Smooth muscle cell (in vitro differentiated cells): Measurements from ENCODE around the gene MAP4K4. TPM values are rescaled to one million over a fixed set of nuclear protein-coding genes. Genes with fewer than 3 reads are reported as not detected.

Experiments used
- DNase-seq: peaks from one replicate; lab custom pipeline; 2025; ENCODE audit not compliant: unreplicated experiment; lab: John Stamatoyannopoulos, UW
- H2AFZ ChIP-seq: fragments of 200-600 bp; sonication (generic); 2 replicates; pipeline ENCODE4 v1.6.0; 2016; ENCODE audit warnings: antibody characterized with exemption, low read depth, mild to moderate bottlenecking
- H3F3A ChIP-seq: fragments of 200-600 bp; sonication (generic); 2 replicates; pipeline ENCODE4 v1.6.0; 2017; ENCODE audit warnings: antibody characterized with exemption, low read depth
- H3K27ac ChIP-seq: fragments of 200-600 bp; sonication (generic); 2 replicates; pipeline ENCODE4 v1.5.1; 2016; ENCODE audit warnings: low read depth, mild to moderate bottlenecking
- H3K27me3 ChIP-seq: fragments of 200-600 bp; sonication (generic); 2 replicates; pipeline ENCODE4 v1.6.1; 2016; ENCODE audit warnings: low read depth, mild to moderate bottlenecking
- H3K36me3 ChIP-seq: fragments of 200-600 bp; sonication (generic); 2 replicates; pipeline ENCODE4 v1.5.1; 2016; ENCODE audit warnings: low read depth
- H3K4me1 ChIP-seq: fragments of 200-600 bp; sonication (generic); 2 replicates; pipeline ENCODE4 v1.5.1; 2016; ENCODE audit warnings: low read depth
- H3K4me2 ChIP-seq: fragments of 200-600 bp; sonication (generic); 2 replicates; pipeline ENCODE4 v1.6.0; 2016; ENCODE audit warnings: mild to moderate bottlenecking
- H3K4me3 ChIP-seq: fragments of 200-600 bp; sonication (generic); 2 replicates; pipeline ENCODE4 v1.5.1; 2016; ENCODE audit warnings: mild to moderate bottlenecking
- H3K79me2 ChIP-seq: fragments of 200-600 bp; sonication (generic); 2 replicates; pipeline ENCODE4 v1.6.0; 2016; ENCODE audit warnings: low read depth, mild to moderate bottlenecking
- H3K9ac ChIP-seq: fragments of 200-600 bp; sonication (generic); 2 replicates; pipeline ENCODE4 v1.6.0; 2016; ENCODE audit warnings: low read depth
- H3K9me3 ChIP-seq: fragments of 200-600 bp; sonication (generic); replicated peaks from 2 replicates; pipeline ENCODE4 v1.5.1; 2016; ENCODE audit warnings: low read depth
- H4K20me1 ChIP-seq: fragments of 200-600 bp; sonication (generic); 2 replicates; pipeline ENCODE4 v1.6.0; 2016; ENCODE audit warnings: low read depth
- CTCF ChIP-seq: fragments of 200-600 bp; sonication (generic); IDR thresholded peaks from 2 replicates; pipeline ENCODE4 v1.5.1; 2017; ENCODE audit warnings: borderline replicate concordance, mild to moderate bottlenecking, antibody characterized with exemption; ENCODE audit not compliant: insufficient read depth, poor library complexity, severe bottlenecking
- WGBS: methylation state at CpG from one replicate; pipeline ENCODE4 v1.1.7; 2016; ENCODE audit warnings: low lambda C conversion rate; 5-methylcytosine and 5-hydroxymethylcytosine counted together
- polyA plus RNA-seq: library from polyadenylated mRNA; unstranded; fragments of >200 nt; fragmentation: Nextera tagmentation; extraction: Ambion mirVana; gene quantifications from 2 replicates; pipeline ENCODE4 v1.2.1, GENCODE V29; 2016
- total RNA-seq: library from RNA; depleted of rRNA; stranded (reverse); fragments of >200 nt; gene quantifications from 2 replicates; pipeline ENCODE4 v1.2.3, GENCODE V29; 2014

MAP4K4 gene
- total and polyA plus RNA-seq, 2 experiments from 2014 or later, result 68.9 to 107 TPM

GRCh38 chr2:101833890-101834523, 136.5 kb downstream of the MAP4K4 start:
- Histone ChIP-seq H3K27ac (no peak overlapping the region), H3K79me2 (peaks cover 27% of the 10 kb centered on the region), H3K4me1 (peaks cover 8% of the 10 kb centered on the region), H3K9ac (no peak overlapping the region), H3K4me2 (no peak overlapping the region), H4K20me1 (peaks cover 22% of the 10 kb centered on the region), H2AFZ (no peak overlapping the region), H3K9me3 (no peaks in the 10 kb centered on the region), H3K4me3 (no peak overlapping the region), H3K27me3 (no peaks in the 10 kb centered on the region), H3F3A (peaks cover 11% of the 10 kb centered on the region), H3K36me3 (peaks cover 12% of the 10 kb centered on the region)
- WGBS, result 91% methylated on average over 3 of the region's 4 CpGs
- DNase-seq, result no peak
- TF ChIP-seq CTCF, result no peak

- no peak for DNase-seq
- Histone ChIP-seq H3F3A (no peaks in the 10 kb centered on the region), H3K9ac (no peak overlapping the region), H3K36me3 (peaks cover 22% of the 10 kb centered on the region), H2AFZ (no peak overlapping the region), H3K4me3 (no peak overlapping the region), H3K79me2 (peaks cover 24% of the 10 kb centered on the region), H3K27me3 (no peaks in the 10 kb centered on the region), H3K9me3 (no peaks in the 10 kb centered on the region), H3K4me2 (no peak overlapping the region), H3K27ac (no peak overlapping the region), H4K20me1 (peaks cover 25% of the 10 kb centered on the region), H3K4me1 (no peaks in the 10 kb centered on the region)
- WGBS, result 60% methylated on average over 3 of the region's 3 CpGs
- no peak for TF ChIP-seq CTCF
Measured at GRCh38 chr2:101837354-101837753, 139.8 kb downstream of the MAP4K4 start.

DNA sequence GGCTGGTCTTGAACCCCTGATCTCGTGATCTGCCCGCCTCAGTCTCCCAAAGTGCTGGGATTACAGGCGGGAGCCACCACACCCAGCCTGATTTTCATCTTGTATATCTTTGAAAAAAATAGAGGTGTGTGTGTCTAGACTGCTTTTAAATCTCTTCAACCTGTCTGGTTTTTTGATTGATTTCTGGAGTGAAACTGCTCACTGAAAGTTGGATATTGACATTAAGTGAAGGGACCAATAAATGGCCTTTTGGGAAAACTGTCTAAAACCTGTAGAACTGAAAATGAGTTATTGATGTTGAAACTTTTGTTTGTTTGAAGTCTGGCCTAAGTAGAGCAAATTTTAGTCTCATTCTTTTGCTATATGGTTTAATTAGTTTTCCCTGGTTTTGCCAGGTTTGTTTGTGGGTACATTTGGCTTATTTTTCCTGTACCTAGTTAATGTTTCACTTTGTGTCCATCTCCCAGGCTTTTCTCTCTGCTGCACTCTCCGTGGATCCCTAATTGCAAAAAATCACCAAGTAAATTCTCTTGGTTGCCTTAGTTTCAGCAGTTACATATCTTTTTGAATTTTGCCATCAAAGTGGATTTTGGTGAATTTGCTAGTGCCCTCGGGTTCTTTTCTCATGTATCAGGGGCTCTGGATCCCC, 144.3 kb downstream of the MAP4K4 start:
- H3K9me3 ChIP-seq, result no peaks in the 10 kb centered on the region
- no peak overlapping the region for H3K9ac ChIP-seq
- no peak overlapping the region for H2AFZ ChIP-seq
- TF ChIP-seq CTCF, result no peak
- peaks cover 17% of the 10 kb centered on the region for H3K79me2 ChIP-seq
- no peak overlapping the region for H3K27ac ChIP-seq
- H3F3A ChIP-seq, result peaks cover 7% of the 10 kb centered on the region
- H3K4me3 ChIP-seq, result no peak overlapping the region
- H3K36me3 ChIP-seq, result peaks cover 23% of the 10 kb centered on the region
- H4K20me1 ChIP-seq, result peaks cover 59% of the 10 kb centered on the region
- DNase-seq, result no peak
- H3K27me3 ChIP-seq, result no peaks in the 10 kb centered on the region
- no peaks in the 10 kb centered on the region for H3K4me1 ChIP-seq
- 94% methylated on average over 5 of the region's 5 CpGs for WGBS
- no peak overlapping the region for H3K4me2 ChIP-seq

DNA sequence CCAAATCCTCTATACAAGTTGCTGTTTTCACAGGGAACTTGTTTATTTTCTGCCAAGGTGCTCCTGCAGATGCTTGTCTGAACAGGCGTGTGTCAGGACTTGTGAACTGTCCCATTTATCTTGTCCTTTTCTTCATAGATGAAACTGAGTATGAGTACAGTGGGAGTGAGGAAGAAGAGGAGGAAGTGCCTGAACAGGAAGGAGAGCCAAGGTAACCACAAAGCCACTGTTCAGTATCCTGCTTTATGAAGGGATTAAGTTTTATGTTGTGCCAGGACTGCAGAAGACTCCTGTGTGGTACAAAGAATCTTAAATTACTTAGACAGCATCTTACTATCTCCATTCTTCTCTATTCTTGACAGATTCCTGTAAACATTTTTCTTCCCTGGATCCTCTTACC, 145.0 kb downstream of the MAP4K4 start:
- peaks cover 23% of the 10 kb centered on the region for H3K36me3 ChIP-seq
- no peaks in the 10 kb centered on the region for H3K9me3 ChIP-seq
- H3K79me2 ChIP-seq, result peaks cover 18% of the 10 kb centered on the region
- H3F3A ChIP-seq, result peaks cover 7% of the 10 kb centered on the region
- H3K27ac ChIP-seq, result peak overlapping the region; percentile 29
- no peak overlapping the region for H3K9ac ChIP-seq
- H3K27me3 ChIP-seq, result no peaks in the 10 kb centered on the region
- H3K4me2 ChIP-seq, result no peak overlapping the region
- peaks cover 60% of the 10 kb centered on the region for H4K20me1 ChIP-seq
- no peak overlapping the region for H3K4me3 ChIP-seq
- no peak for DNase-seq
- H3K4me1 ChIP-seq, result no peaks in the 10 kb centered on the region
- TF ChIP-seq CTCF, result no peak
- H2AFZ ChIP-seq, result no peak overlapping the region
- WGBS, result 92% methylated on average over 1 of the region's 1 CpG
